GM12875 (cell line): ENCODE measurements around the gene TP63.
A peak's percentile ranks its signal among the peaks of the same experiment; 100 is the strongest.

Experiments used
- H3K4me3 ChIP-seq: one replicate; pipeline ENCODE4 v1.5.1; 2011; ENCODE audit warnings: low read depth, low read length, control low read depth
- CTCF ChIP-seq: IDR thresholded peaks from 2 replicates; pipeline ENCODE4 v1.5.1; 2011; ENCODE audit warnings: low read depth, mild to moderate bottlenecking, control low read depth, inconsistent platforms, low read length, moderate library complexity, borderline replicate concordance; ENCODE audit not compliant: insufficient read depth

TP63 gene

GRCh38 chr3:189735913-189736312, 104.7 kb downstream of the TP63 start:
- TF ChIP-seq CTCF: no peak
- H3K4me3 ChIP-seq: no peak overlapping the region

- no peak overlapping the region for H3K4me3 ChIP-seq
- TF ChIP-seq CTCF: no peak
These were observed 105.9 kb downstream of the TP63 start for GRCh38 chr3:189737071-189737470.

GRCh38 chr3:189737619-189738018, 106.4 kb downstream of the TP63 start:
- TF ChIP-seq CTCF: no peak
- H3K4me3 ChIP-seq: no peak overlapping the region

GRCh38 chr3:189739378-189739777, 108.2 kb downstream of the TP63 start:
- no peak for TF ChIP-seq CTCF

GRCh38 chr3:189740156-189740555, 109.0 kb downstream of the TP63 start:
- no peak for TF ChIP-seq CTCF

More at GRCh38 chr3:189739378-189739777, 108.2 kb downstream of the TP63 start:
- H3K4me3 ChIP-seq: no peak overlapping the region

GRCh38 chr3:189744235-189744634, 113.0 kb downstream of the TP63 start:
- no peak overlapping the region for H3K4me3 ChIP-seq
- TF ChIP-seq CTCF: 0 out of 2 replicates have a peak, but pooled peaks have one; percentile 17

More at GRCh38 chr3:189740156-189740555, 109.0 kb downstream of the TP63 start:
- no peak overlapping the region for H3K4me3 ChIP-seq

GRCh38 chr3:189745622-189746021, 114.4 kb downstream of the TP63 start:
- no peak for TF ChIP-seq CTCF
- H3K4me3 ChIP-seq: no peak overlapping the region
